Renal cortical epithelial cell (primary cell): Measurements from ENCODE around the gene ANKRD31. TPM values are rescaled to one million over a fixed set of nuclear protein-coding genes. Genes with fewer than 3 reads are reported as not detected.

Experiments
- DNase-seq: peaks from one replicate; pipeline ENCODE4 v3.0.0-alpha.2; 2011; ENCODE audit warnings: low read depth
- total RNA-seq: library from RNA; depleted of rRNA; stranded (reverse); fragments of >200 nt; gene quantifications from 2 replicates; pipeline ENCODE4 v1.2.3, GENCODE V29; 2014

Gene ANKRD31
- total RNA-seq, 1 donor from 2014 or later = 0.25 TPM

DNA sequence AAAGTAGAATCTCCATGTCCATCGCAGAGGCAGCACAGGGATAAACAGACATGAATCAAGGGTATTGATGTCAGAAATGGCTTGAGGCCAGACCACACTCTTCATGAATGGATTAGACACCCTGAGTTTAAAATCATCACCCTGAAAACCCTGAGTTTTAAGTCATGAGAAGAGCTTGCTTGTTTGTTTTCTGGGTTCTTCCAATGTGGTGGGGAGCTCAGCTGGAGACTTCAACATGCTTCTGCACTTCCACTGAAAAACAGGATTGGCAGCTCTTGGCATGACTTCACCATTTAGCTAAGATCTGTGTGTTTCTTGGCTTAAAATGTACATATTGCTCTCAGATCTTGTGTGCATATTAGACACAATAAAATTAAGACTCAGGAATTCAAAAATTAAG, 194.2 kb downstream of the ANKRD31 start:
- DNase-seq = no peak

GRCh38 chr5:75040973-75041372, 195.7 kb downstream of the ANKRD31 start:
- no peak for DNase-seq

DNA sequence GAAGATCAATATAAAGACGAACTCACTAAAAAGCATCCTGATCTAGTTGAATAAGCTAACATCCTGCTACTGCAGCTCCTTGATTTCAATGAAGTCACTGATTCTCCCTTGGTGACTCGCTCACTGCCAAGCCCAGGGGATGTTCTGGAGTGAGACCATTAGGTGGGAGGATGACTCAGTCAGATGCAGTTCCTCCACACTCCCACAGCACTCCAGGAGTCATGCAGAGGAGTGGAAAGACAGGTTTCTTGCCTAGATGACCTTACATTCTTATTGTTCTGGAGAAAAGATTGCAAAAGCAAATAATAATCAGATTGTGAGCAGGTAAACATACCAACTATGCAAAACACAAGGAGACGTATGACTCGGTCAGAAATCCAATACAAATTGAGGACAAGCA, 199.6 kb downstream of the ANKRD31 start:
- peak; percentile 95 for DNase-seq

GRCh38 chr5:75034137-75034739, 202.4 kb downstream of the ANKRD31 start:
- DNase-seq = no peak

- DNase-seq = no peak
Measured at GRCh38 chr5:75031366-75031765, 205.3 kb downstream of the ANKRD31 start.

- DNase-seq = no peak
Measured at GRCh38 chr5:75028090-75028489, 208.6 kb downstream of the ANKRD31 start.

DNA sequence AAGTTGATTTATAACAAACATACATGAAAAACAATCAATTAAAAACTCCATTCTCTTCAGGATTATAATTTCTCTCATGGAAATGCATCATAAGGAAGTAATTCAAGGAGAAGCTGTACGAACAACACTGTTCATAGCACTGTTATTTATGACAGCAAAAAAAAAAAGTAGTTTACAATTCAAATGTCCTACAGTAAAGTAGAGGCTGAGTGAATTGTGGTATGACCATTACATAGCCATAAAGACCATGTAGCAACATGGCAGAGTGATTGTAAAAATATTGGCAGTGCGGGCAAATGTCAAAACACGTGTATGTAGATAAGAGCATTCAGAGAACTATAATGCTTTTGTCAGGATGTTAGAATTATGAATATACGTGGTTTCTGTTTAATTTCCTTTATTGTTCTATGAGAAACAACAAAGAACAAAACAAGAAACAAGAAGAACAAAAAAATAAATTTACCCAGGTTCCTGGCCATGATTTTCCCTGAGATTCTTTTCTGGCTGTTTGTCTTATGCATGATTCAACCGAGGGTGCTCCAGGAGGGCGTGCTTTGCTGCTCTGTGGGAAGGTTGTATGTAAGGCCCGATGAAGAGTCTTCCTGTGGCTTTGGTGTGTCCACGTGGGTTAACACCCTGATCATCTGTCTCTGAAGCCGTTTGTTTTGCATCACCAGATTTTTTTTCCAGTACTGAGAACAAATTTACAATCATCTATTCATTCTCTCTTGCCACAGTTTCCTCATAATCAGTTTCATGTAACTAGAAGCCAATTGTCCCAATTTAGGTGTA, 213.1 kb downstream of the ANKRD31 start:
- DNase-seq = no peak

GRCh38 chr5:75021800-75022199, 214.9 kb downstream of the ANKRD31 start:
- DNase-seq = no peak

GRCh38 chr5:75021219-75021618, 215.5 kb downstream of the ANKRD31 start:
- DNase-seq = no peak

GRCh38 chr5:75020016-75020656, 216.5 kb downstream of the ANKRD31 start:
- DNase-seq = no peak

DNA sequence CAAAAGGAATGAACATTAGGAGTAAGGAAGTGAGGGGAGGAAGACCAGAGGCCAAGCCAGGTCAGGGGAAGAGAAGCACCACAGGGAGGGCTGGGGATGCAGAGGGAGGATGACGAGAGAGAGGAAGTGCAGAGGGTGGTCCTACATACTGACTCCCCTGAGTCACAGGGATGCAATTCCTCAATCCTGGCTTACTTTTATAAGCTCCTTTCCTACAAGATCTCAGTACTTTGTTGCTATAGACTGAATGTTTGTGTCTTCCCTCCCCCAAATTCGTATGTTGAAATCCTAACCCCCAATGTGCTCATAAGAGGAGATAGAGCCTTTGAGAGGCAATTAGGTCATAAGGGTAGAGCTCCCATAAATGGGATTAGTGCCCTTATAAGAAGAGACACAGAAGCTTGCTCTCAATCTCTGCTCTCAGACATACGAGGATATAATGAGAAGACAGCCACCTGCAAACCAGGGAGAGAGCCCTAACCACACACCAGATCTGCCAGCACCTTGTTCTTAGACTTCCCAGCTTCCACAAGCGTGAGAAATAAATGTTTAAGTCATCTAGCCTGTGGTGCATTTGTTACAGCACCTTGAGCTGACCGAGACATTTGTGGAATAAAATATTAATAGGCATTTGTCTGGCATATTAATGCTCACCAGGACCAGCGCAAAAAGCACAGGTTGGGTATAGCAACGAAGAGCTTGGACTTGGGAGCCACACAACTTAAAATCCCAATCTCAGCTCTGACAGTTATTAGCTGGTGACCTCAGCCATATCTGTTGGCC, 217.7 kb downstream of the ANKRD31 start:
- DNase-seq = no peak

Other genes starting within 250 kb of the ANKRD31 start
- 5.5 and 11.6 TPM in 2 replicates for gene GCNT4, start 184.3 kb downstream of the ANKRD31 start, total RNA-seq
- gene HMGCR, start 100.3 kb upstream of the ANKRD31 start, total RNA-seq = 166 and 272 TPM in 2 replicates